Right ventricle myocardium superior (tissue), 1 donor: ENCODE measurements around the gene AURKB. TPM values are rescaled to one million over a fixed set of nuclear protein-coding genes. Genes with fewer than 3 reads are reported as not detected.
"Not testable (repeated sequence)": the region's sequence is repeated elsewhere in the genome, so short reads cannot be mapped to it uniquely, and the experiment has no call there.

ENCODE experiments used
- ATAC-seq: fragments of 200-7000 bp; cut with Tn5 transposase; one replicate; pipeline ENCODE4 v1.9.1; 2020; ENCODE audit warnings: mild to moderate bottlenecking; ENCODE audit not compliant: poor library complexity
- DNase-seq: peaks from one replicate; pipeline ENCODE4 v3.0.0-alpha.2; 2020
- intact Hi-C: fragments of 100-400 bp; cut with DNase I; formaldehyde crosslinking; loops from one replicate; pipeline ENCODE4 v1.11.2; 2022
- long read RNA-seq: library from polyadenylated mRNA; unstranded; transcript quantifications from one replicate; pipeline ENCODE4 v2.0.0, GENCODE V29; 2021
- total RNA-seq: library from RNA; stranded (reverse); fragmentation: NEBNext Ultra II Directional; extraction: Animal tissue kit (Norgen Biotek cat#: 25700); gene quantifications from one replicate; pipeline ENCODE4 v1.2.1, GENCODE V29; 2021
- donor health status: DM: no; HTN: yes; CAD: no; lungs with severe emphysema.

AURKB gene
- total RNA-seq: 0.56 TPM
- long read RNA-seq: 0 reads

- ATAC-seq: peak; percentile 99
- intact Hi-C loops: no loop called here
- DNase-seq: peak; percentile 94
Observed at GRCh38 chr17:8209907-8210760, at the start of gene AURKB. TSS of gene AURKB (minus strand) at chr17:8210575. CDS start at chr17:8210224, 351 bp downstream.

- ATAC-seq (no peak), DNase-seq (no peak)
- intact Hi-C loops: no loop called here
Observed at GRCh38 chr17:8257801-8258200, 47.4 kb upstream of the AURKB start.

GRCh38 chr17:8256691-8257090, 46.3 kb upstream of the AURKB start:
- DNase-seq (no peak), ATAC-seq (no peak)
- intact Hi-C loops: no loop called here

GRCh38 chr17:8256291-8256690, 45.9 kb upstream of the AURKB start:
- ATAC-seq (no peak), DNase-seq (no peak)
- intact Hi-C loops: no loop called here

- DNase-seq (no peak), ATAC-seq (no peak)
- intact Hi-C loops: no loop called here
Observed at GRCh38 chr17:8255499-8255898, 45.1 kb upstream of the AURKB start.

GRCh38 chr17:8254881-8255280, 44.5 kb upstream of the AURKB start:
- intact Hi-C loops: no loop called here
- no peak for ATAC-seq
- DNase-seq: no peak

- ATAC-seq (no peak), DNase-seq (no peak)
- intact Hi-C loops: no loop called here
Observed at GRCh38 chr17:8253801-8254200, 43.4 kb upstream of the AURKB start.

GRCh38 chr17:8251411-8251810, 41.0 kb upstream of the AURKB start:
- intact Hi-C loops, DNase-seq, ATAC-seq: not testable (repeated sequence)

GRCh38 chr17:8249621-8250500, 39.5 kb upstream of the AURKB start:
- DNase-seq (no peak), ATAC-seq (no peak)
- intact Hi-C loops: loop anchor here (10.0 kb wide), 1 partner anchor 45 kb away; the partner anchor contains the start of gene SLC25A35

GRCh38 chr17:8248751-8249607, 38.6 kb upstream of the AURKB start, which contains the start of gene PFAS:
TSS of gene PFAS (plus strand) at chr17:8249289. CDS start at chr17:8253938, 4,649 bp downstream.
- intact Hi-C loops: loop anchor here (10.0 kb wide), 1 partner anchor 46 kb away; the partner anchor contains the start of gene SLC25A35
- ATAC-seq: peak; percentile 88
- peak; percentile 98 for DNase-seq

- intact Hi-C loops: loop anchor here (10.0 kb wide), 1 partner anchor 50 kb away; the partner anchor contains the start of gene SLC25A35
- ATAC-seq (no peak), DNase-seq (no peak)
Observed at GRCh38 chr17:8244768-8245167, 34.4 kb upstream of the AURKB start.

- ATAC-seq (no peak), DNase-seq (no peak)
- intact Hi-C loops: loop anchor here (10.0 kb wide), 1 partner anchor 51 kb away; the partner anchor contains the start of gene SLC25A35
Observed at GRCh38 chr17:8243827-8244226, 33.5 kb upstream of the AURKB start.

GRCh38 chr17:8237886-8238285, 27.5 kb upstream of the AURKB start:
- no peak for ATAC-seq
- intact Hi-C loops: no loop called here
- DNase-seq: no peak

GRCh38 chr17:8237175-8237574, 26.8 kb upstream of the AURKB start:
- ATAC-seq: no peak
- no peak for DNase-seq
- intact Hi-C loops: no loop called here

GRCh38 chr17:8235676-8236075, 25.3 kb upstream of the AURKB start:
- ATAC-seq: no peak
- intact Hi-C loops: no loop called here

GRCh38 chr17:8234361-8235270, 24.2 kb upstream of the AURKB start:
- DNase-seq (no peak), ATAC-seq (no peak)
- intact Hi-C loops: no loop called here

More at GRCh38 chr17:8235676-8236075, 25.3 kb upstream of the AURKB start:
- DNase-seq: no peak

- intact Hi-C loops: no loop called here
- no peak for ATAC-seq
- no peak for DNase-seq
Observed at GRCh38 chr17:8231701-8232100, 21.3 kb upstream of the AURKB start.
